PC-3 (cell line): ENCODE results near the gene CYBRD1. TPM values are rescaled to one million over a fixed set of nuclear protein-coding genes. Genes with fewer than 3 reads are reported as not detected.

Source experiments
- ATAC-seq: fragments of 200-7000 bp; cut with Tn5 transposase; 2 replicates; pipeline ENCODE4 v1.9.1; 2020; ENCODE audit warnings: mild to moderate bottlenecking, moderate library complexity
- BruUV-seq: library from RNA; stranded (reverse); fragments of 400-500 nt; replicated peaks from 2 replicates; lab custom pipeline; 2021; lab: Mats Ljungman, UMichigan
- CTCF ChIA-PET: fragments of 300-600 bp; sonication (Branson Sonifier 250); formaldehyde crosslinking; loops from one replicate; lab custom pipeline; 2022; ENCODE audit warnings: antibody characterized with exemption; lab: Charles Lee
- POLR2A ChIA-PET: fragments of 300-600 bp; sonication (Branson Sonifier 250); formaldehyde crosslinking; loops from one replicate; lab custom pipeline; 2022; ENCODE audit warnings: antibody characterized with exemption; ENCODE audit not compliant: unreplicated experiment; lab: Charles Lee
- DNase-seq: peaks from one replicate; pipeline ENCODE4 v3.0.0-alpha.2; 2015
- H2AFZ ChIP-seq: fragments of 300-600 bp; sonication (generic); 2 replicates; pipeline ENCODE4 v1.6.0; 2016; ENCODE audit warnings: antibody characterized with exemption, low read length
- H3F3A ChIP-seq: fragments of 300-600 bp; sonication (generic); one replicate; pipeline ENCODE4 v1.6.0; 2017; ENCODE audit warnings: antibody characterized with exemption, low read length, control low read depth, mild to moderate bottlenecking; ENCODE audit not compliant: unreplicated experiment
- H3K27ac ChIP-seq: fragments of 300-600 bp; sonication (generic); 2 replicates; pipeline ENCODE4 v1.5.1; 2016; ENCODE audit warnings: mild to moderate bottlenecking, low read length
- H3K27me3 ChIP-seq: fragments of 300-600 bp; sonication (generic); 2 replicates; pipeline ENCODE4 v1.6.1; 2016; ENCODE audit warnings: low read length, mixed read lengths
- H3K36me3 ChIP-seq: fragments of 300-600 bp; sonication (generic); 2 replicates; pipeline ENCODE4 v1.6.1; 2016; ENCODE audit warnings: low read depth, mixed run types, low read length, mixed read lengths
- H3K4me1 ChIP-seq: fragments of 300-600 bp; sonication (generic); 2 replicates; pipeline ENCODE4 v1.5.1; 2016; ENCODE audit warnings: low read length; ENCODE audit not compliant: insufficient read depth
- H3K4me2 ChIP-seq: fragments of 300-600 bp; sonication (generic); 2 replicates; pipeline ENCODE4 v1.6.0; 2016; ENCODE audit warnings: low read length
- H3K4me3 ChIP-seq: fragments of 300-600 bp; sonication (generic); 2 replicates; pipeline ENCODE4 v1.5.1; 2016; ENCODE audit warnings: mild to moderate bottlenecking, low read length, mixed read lengths
- H3K79me2 ChIP-seq: fragments of 300-600 bp; sonication (generic); 2 replicates; pipeline ENCODE4 v1.6.1; 2017; ENCODE audit warnings: low read length, mixed read lengths
- H3K9ac ChIP-seq: fragments of 300-600 bp; sonication (generic); 2 replicates; pipeline ENCODE4 v1.6.0; 2016; ENCODE audit warnings: mild to moderate bottlenecking, low read length
- H3K9me2 ChIP-seq: fragments of 300-600 bp; sonication (generic); replicated peaks from 2 replicates; pipeline ENCODE4 v1.6.1; 2016; ENCODE audit warnings: mixed run types, low read length, mixed read lengths
- H3K9me3 ChIP-seq: fragments of 300-600 bp; sonication (generic); 2 replicates; pipeline ENCODE4 v1.6.1; 2016; ENCODE audit warnings: low read length, mixed read lengths
- H4K20me1 ChIP-seq: fragments of 300-600 bp; sonication (generic); 2 replicates; pipeline ENCODE4 v1.6.1; 2016; ENCODE audit warnings: low read length, mixed read lengths
- CTCF ChIP-seq: fragments of 300-600 bp; sonication (generic); conservative IDR thresholded peaks from 2 replicates; pipeline ENCODE4 v1.5.1; 2017; ENCODE audit warnings: antibody characterized with exemption, low read depth, mild to moderate bottlenecking, low read length
- EZH2 ChIP-seq: fragments of 300-600 bp; sonication (generic); IDR thresholded peaks from one replicate; pipeline ENCODE4 v1.6.1; 2017; ENCODE audit warnings: antibody characterized with exemption, mild to moderate bottlenecking, low read length; ENCODE audit not compliant: unreplicated experiment
- EZH2phosphoT487 ChIP-seq: fragments of 300-600 bp; sonication (generic); IDR thresholded peaks from 2 replicates; pipeline ENCODE4 v1.6.1; 2018; ENCODE audit warnings: mild to moderate bottlenecking, antibody characterized with exemption, low read length, borderline replicate concordance
- intact Hi-C: fragments of 100-400 bp; cut with micrococcal nuclease; formaldehyde crosslinking; loops from 2 replicates; pipeline ENCODE4 v1.9.0; 2023
- total RNA-seq: library from RNA; depleted of rRNA; stranded (reverse); fragments of >200 nt; gene quantifications from 2 replicates; pipeline ENCODE4 v1.2.3, GENCODE V29; 2014

The CYBRD1 gene
- total RNA-seq, 1 experiment from 2014 or later = 0.87 TPM

GRCh38 chr2:171505374-171505773 lies 16.9 kb upstream of the CYBRD1 start:
- BruUV-seq = no TSS peak
- H3K79me2 ChIP-seq = no peaks in the 10 kb centered on the region
- no peaks in the 10 kb centered on the region for H3F3A ChIP-seq
- ChIA-PET CTCF (no interaction called here), POLR2A (no interaction called here)
- H3K27me3 ChIP-seq = no peaks in the 10 kb centered on the region
- no peaks in the 10 kb centered on the region for H3K9me2 ChIP-seq
- no peak overlapping the region for H3K9ac ChIP-seq
- no peaks in the 10 kb centered on the region for H3K36me3 ChIP-seq
- H3K4me1 ChIP-seq = no peaks in the 10 kb centered on the region
- no peak overlapping the region for H3K4me3 ChIP-seq
- no peaks in the 10 kb centered on the region for H3K9me3 ChIP-seq
- H2AFZ ChIP-seq = no peak overlapping the region
- H4K20me1 ChIP-seq = no peaks in the 10 kb centered on the region
- no peak overlapping the region for H3K27ac ChIP-seq
- H3K4me2 ChIP-seq = no peak overlapping the region
- DNase-seq (no peak), ATAC-seq (no peak)
- no peak for TF ChIP-seq EZH2
- intact Hi-C loops = no loop called here

GRCh38 chr2:171509945-171510731 lies 12.1 kb upstream of the CYBRD1 start:
- Histone ChIP-seq H3K79me2 (no peaks in the 10 kb centered on the region), H3K36me3 (no peaks in the 10 kb centered on the region), H3K27ac (no peak overlapping the region), H4K20me1 (no peaks in the 10 kb centered on the region), H3K4me1 (no peaks in the 10 kb centered on the region), H3K27me3 (no peaks in the 10 kb centered on the region), H3K4me2 (no peak overlapping the region), H3K9me3 (no peaks in the 10 kb centered on the region), H3K9me2 (no peaks in the 10 kb centered on the region), H2AFZ (no peak overlapping the region), H3F3A (no peaks in the 10 kb centered on the region), H3K4me3 (no peak overlapping the region), H3K9ac (no peak overlapping the region)
- TF ChIP-seq EZH2phosphoT487 = no peak
- no peak for TF ChIP-seq CTCF
- no peak for TF ChIP-seq EZH2
- DNase-seq (no peak), ATAC-seq (no peak)
- CTCF ChIA-PET = no interaction called here
- BruUV-seq = no TSS peak
- POLR2A ChIA-PET = no interaction called here
- intact Hi-C loops = no loop called here

- DNase-seq (no peak), ATAC-seq (no peak)
- H3K9ac ChIP-seq = no peak overlapping the region
- intact Hi-C loops = loop anchor here (1.0 kb wide), 1 partner anchor 16 kb away; no protein-coding TSS in a partner anchor
- CTCF ChIA-PET = no interaction called here
- TF ChIP-seq EZH2phosphoT487 (no peak), EZH2 (no peak), CTCF (no peak)
- POLR2A ChIA-PET = no interaction called here
- no peaks in the 10 kb centered on the region for H3K9me3 ChIP-seq
- no peak overlapping the region for H3K4me2 ChIP-seq
- H3K79me2 ChIP-seq = no peaks in the 10 kb centered on the region
- no peaks in the 10 kb centered on the region for H3K36me3 ChIP-seq
- H3K4me1 ChIP-seq = 0 out of 2 replicates have a peak, but pooled peaks cover 4% of the 10 kb centered on the region
- no peaks in the 10 kb centered on the region for H3K9me2 ChIP-seq
- no peaks in the 10 kb centered on the region for H3K27me3 ChIP-seq
- H4K20me1 ChIP-seq = no peaks in the 10 kb centered on the region
- no peaks in the 10 kb centered on the region for H3F3A ChIP-seq
- no peak overlapping the region for H2AFZ ChIP-seq
- H3K27ac ChIP-seq = no peak overlapping the region
- no peak overlapping the region for H3K4me3 ChIP-seq
- BruUV-seq = no TSS peak
Observed at GRCh38 chr2:171512014-171512413, 10.3 kb upstream of the CYBRD1 start.
